MCF 10A (cell line): Measurements from ENCODE around the gene TIMMDC1. TPM values are rescaled to one million over a fixed set of nuclear protein-coding genes. Genes with fewer than 3 reads are reported as not detected.

Experiments used
- BruUV-seq: library from RNA; stranded (reverse); fragments of 400-500 nt; replicated peaks from 2 replicates; lab custom pipeline; 2021; lab: Mats Ljungman, UMichigan
- CTCF ChIA-PET: fragments of 300-600 bp; sonication (Branson Sonifier 250); formaldehyde crosslinking; extraction: SDS; loops from one replicate; lab custom pipeline; 2021; ENCODE audit warnings: antibody characterized with exemption, inconsistent platforms; lab: Yijun Ruan, JAX
- POLR2A ChIA-PET: fragments of 300-600, 350-650 bp; sonication (Branson Sonifier 250); formaldehyde crosslinking; extraction: SDS; loops from one replicate; lab custom pipeline; 2020; ENCODE audit warnings: antibody characterized with exemption, inconsistent platforms; lab: Yijun Ruan, JAX
- DNase-seq: peaks from one replicate; pipeline ENCODE4 v3.0.0-alpha.2; 2018; ENCODE audit not compliant: unreplicated experiment
- H3K27ac Mint-ChIP-seq: one replicate; pipeline ENCODE4 v1.8.0; 2022; ENCODE audit warnings: mild to moderate bottlenecking, low read depth, mixed read lengths; ENCODE audit not compliant: unreplicated experiment
- H3K27me3 Mint-ChIP-seq: one replicate; pipeline ENCODE4 v1.8.0; 2022; ENCODE audit warnings: mixed read lengths; ENCODE audit not compliant: insufficient read depth, unreplicated experiment
- H3K36me3 Mint-ChIP-seq: one replicate; pipeline ENCODE4 v1.8.0; 2022; ENCODE audit warnings: mild to moderate bottlenecking, moderate library complexity, mixed read lengths; ENCODE audit not compliant: insufficient read depth, unreplicated experiment
- H3K4me1 Mint-ChIP-seq: one replicate; pipeline ENCODE4 v1.8.0; 2022; ENCODE audit warnings: mixed read lengths; ENCODE audit not compliant: insufficient read depth, unreplicated experiment
- H3K4me3 Mint-ChIP-seq: one replicate; pipeline ENCODE4 v1.8.0; 2022; ENCODE audit warnings: mild to moderate bottlenecking, moderate library complexity, mixed read lengths; ENCODE audit not compliant: unreplicated experiment
- H3K9me3 Mint-ChIP-seq: one replicate; pipeline ENCODE4 v1.8.0; 2022; ENCODE audit warnings: mixed read lengths; ENCODE audit not compliant: unreplicated experiment
- intact Hi-C: fragments of 100-400 bp; cut with micrococcal nuclease; formaldehyde crosslinking; loops from 2 replicates; pipeline ENCODE4 v1.14.1; 2022
- total RNA-seq: library from RNA; stranded (reverse); gene quantifications from 2 replicates; pipeline ENCODE4 v1.2.3, GENCODE V29; 2022
- TF ChIP-seq, protein P1 (sequence below): fragments of 200-600 bp; IDR thresholded peaks from one replicate; pipeline ENCODE4 v1.8.0; 2022; ENCODE audit warnings: antibody characterized with exemption, mild to moderate bottlenecking; ENCODE audit not compliant: unreplicated experiment

The TIMMDC1 gene
- total RNA-seq, 1 experiment from 2014 or later: 113 TPM

GRCh38 chr3:119534296-119534695 lies 35.9 kb downstream of the TIMMDC1 start:
- Mint-ChIP-seq H3K4me1 (peaks cover 10% of the 10 kb centered on the region), H3K9me3 (no peaks in the 10 kb centered on the region), H3K27ac (no peak overlapping the region), H3K27me3 (no peaks in the 10 kb centered on the region), H3K4me3 (no peak overlapping the region), H3K36me3 (no peaks in the 10 kb centered on the region)
- no TSS peak for BruUV-seq
- POLR2A ChIA-PET: interaction anchor here (1.0 kb wide), 1 partner anchor 124 kb away, joined by 3 read pairs; no protein-coding TSS in a partner anchor
- intact Hi-C loops: no loop called here
- CTCF ChIA-PET: no interaction called here
- TF ChIP-seq, protein P1, sequence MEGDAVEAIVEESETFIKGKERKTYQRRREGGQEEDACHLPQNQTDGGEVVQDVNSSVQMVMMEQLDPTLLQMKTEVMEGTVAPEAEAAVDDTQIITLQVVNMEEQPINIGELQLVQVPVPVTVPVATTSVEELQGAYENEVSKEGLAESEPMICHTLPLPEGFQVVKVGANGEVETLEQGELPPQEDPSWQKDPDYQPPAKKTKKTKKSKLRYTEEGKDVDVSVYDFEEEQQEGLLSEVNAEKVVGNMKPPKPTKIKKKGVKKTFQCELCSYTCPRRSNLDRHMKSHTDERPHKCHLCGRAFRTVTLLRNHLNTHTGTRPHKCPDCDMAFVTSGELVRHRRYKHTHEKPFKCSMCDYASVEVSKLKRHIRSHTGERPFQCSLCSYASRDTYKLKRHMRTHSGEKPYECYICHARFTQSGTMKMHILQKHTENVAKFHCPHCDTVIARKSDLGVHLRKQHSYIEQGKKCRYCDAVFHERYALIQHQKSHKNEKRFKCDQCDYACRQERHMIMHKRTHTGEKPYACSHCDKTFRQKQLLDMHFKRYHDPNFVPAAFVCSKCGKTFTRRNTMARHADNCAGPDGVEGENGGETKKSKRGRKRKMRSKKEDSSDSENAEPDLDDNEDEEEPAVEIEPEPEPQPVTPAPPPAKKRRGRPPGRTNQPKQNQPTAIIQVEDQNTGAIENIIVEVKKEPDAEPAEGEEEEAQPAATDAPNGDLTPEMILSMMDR: no peak
- DNase-seq: no peak

- intact Hi-C loops: no loop called here
- Mint-ChIP-seq H3K9me3 (no peaks in the 10 kb centered on the region), H3K4me3 (no peak overlapping the region), H3K36me3 (no peaks in the 10 kb centered on the region), H3K27ac (no peak overlapping the region), H3K27me3 (no peaks in the 10 kb centered on the region), H3K4me1 (no peaks in the 10 kb centered on the region)
- no TSS peak for BruUV-seq
- no peak for DNase-seq
- CTCF ChIA-PET: no interaction called here
- POLR2A ChIA-PET: no interaction called here
- TF ChIP-seq, protein P1: no peak
Observed at GRCh38 chr3:119536757-119537156, 38.4 kb downstream of the TIMMDC1 start.

GRCh38 chr3:119538772-119539171 lies 40.4 kb downstream of the TIMMDC1 start:
- H3K27ac Mint-ChIP-seq: no peak overlapping the region
- no peaks in the 10 kb centered on the region for H3K9me3 Mint-ChIP-seq
- BruUV-seq: no TSS peak
- ChIA-PET POLR2A (interaction anchor here (0.6 kb wide), 1 partner anchor 136 kb away, joined by 3 read pairs; no protein-coding TSS in a partner anchor), CTCF (interaction anchor here (0.7 kb wide), 1 partner anchor 409 kb away, joined by 3 read pairs; no protein-coding TSS in a partner anchor)
- H3K36me3 Mint-ChIP-seq: no peaks in the 10 kb centered on the region
- intact Hi-C loops: no loop called here
- no peaks in the 10 kb centered on the region for H3K4me1 Mint-ChIP-seq
- H3K4me3 Mint-ChIP-seq: no peak overlapping the region
- no peaks in the 10 kb centered on the region for H3K27me3 Mint-ChIP-seq
- TF ChIP-seq, protein P1: no peak
- DNase-seq: no peak

DNA sequence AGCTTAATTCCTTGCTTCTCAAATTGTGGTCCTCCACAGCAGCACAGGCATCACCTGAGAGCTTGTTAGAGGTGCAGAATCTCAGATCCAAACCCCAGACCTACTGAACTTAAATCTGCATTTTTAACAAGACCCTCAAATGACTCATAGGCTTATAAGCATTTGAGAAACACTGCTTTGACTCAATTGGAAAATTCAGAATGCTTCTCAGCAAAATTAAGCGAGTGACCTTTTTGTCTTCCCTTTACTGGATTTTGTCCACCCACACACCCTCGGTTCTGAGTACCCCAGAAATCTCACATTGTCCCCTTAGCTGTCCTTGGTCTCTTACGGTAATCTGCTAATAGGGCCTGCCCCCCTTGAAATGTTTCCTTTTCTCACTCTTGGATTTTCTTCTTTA lies 43.2 kb downstream of the TIMMDC1 start:
- no peaks in the 10 kb centered on the region for H3K36me3 Mint-ChIP-seq
- intact Hi-C loops: no loop called here
- no peaks in the 10 kb centered on the region for H3K4me1 Mint-ChIP-seq
- no peaks in the 10 kb centered on the region for H3K9me3 Mint-ChIP-seq
- no peaks in the 10 kb centered on the region for H3K27me3 Mint-ChIP-seq
- no peak for DNase-seq
- ChIA-PET POLR2A (interaction anchor here (0.6 kb wide), 1 partner anchor 26 kb away, joined by 3 read pairs; no protein-coding TSS in a partner anchor), CTCF (interaction anchor here (0.8 to 1.6 kb wide), 3 partner anchors 11 to 153 kb away, joined by 3 to 6 read pairs (median 5); no protein-coding TSS in a partner anchor)
- H3K27ac Mint-ChIP-seq: no peak overlapping the region
- TF ChIP-seq, protein P1: no peak
- no peak overlapping the region for H3K4me3 Mint-ChIP-seq
- no TSS peak for BruUV-seq
